ENCODE measurements around the gene SAMD9L. TPM values are rescaled to one million over a fixed set of nuclear protein-coding genes. Genes with fewer than 3 reads are reported as not detected.
A peak's percentile ranks its signal among the peaks of the same experiment; 100 is the strongest.

The SAMD9L gene
- 14.8 and 26.4 TPM in 2 replicates for total RNA-seq (2014; rRNA removed; shearing (Covaris generic); ENCODE audit: low replicate concordance)

DNA sequence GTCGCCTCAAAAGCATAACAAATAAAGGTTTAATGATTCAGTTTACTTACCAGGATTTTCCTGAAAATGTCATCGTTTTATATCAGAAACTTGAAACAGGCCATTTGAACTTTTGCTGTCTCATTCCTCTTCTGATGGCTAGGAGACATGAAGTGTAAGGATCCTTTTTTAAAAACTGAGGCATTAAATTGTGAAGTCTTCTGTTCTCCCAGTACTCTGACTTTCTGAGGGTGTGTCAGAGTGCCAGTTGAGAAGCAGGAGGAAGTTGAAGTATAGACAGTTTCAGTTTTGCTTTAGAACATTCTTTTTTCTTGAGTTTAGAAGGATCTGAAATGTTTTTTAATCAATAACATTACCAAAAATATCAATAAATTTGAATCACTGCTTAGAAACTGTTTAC, at the start of gene SAMD9L:
TSS of gene SAMD9L (minus strand) at position 242 of the 400 bp plus-strand sequence. CDS start 12,414 bp downstream, outside the sequence.
- H2AFZ ChIP-seq (ENCODE audit: low read length): peak within 1 kb of the TSS; percentile 98

GRCh38 chr7:93196336-93196735, 48.2 kb upstream of the SAMD9L start:
- no peak overlapping the region for H3K4me3 ChIP-seq (ENCODE audit: low read length)
- peaks cover 11% of the 10 kb centered on the region for H3K4me1 ChIP-seq (ENCODE audit: low read length)
- H3K9me2 ChIP-seq (replicated peaks; ENCODE audit: insufficient read depth, low read length): no peaks in the 10 kb centered on the region
- H4K20me1 ChIP-seq (ENCODE audit: insufficient read depth, low read depth, low read length): no peaks in the 10 kb centered on the region
- H3K36me3 ChIP-seq (ENCODE audit: insufficient read depth, low read length): no peaks in the 10 kb centered on the region
- no peaks in the 10 kb centered on the region for H3K79me2 ChIP-seq (ENCODE audit: low read length)
- peak; percentile 44 for DNase-seq
- H3K27me3 ChIP-seq (ENCODE audit: low read length): no peaks in the 10 kb centered on the region
- H2AFZ ChIP-seq (ENCODE audit: low read length): no peak overlapping the region
- H3K9ac ChIP-seq (ENCODE audit: low read length): no peak overlapping the region
- H3K4me2 ChIP-seq (ENCODE audit: low read depth, low read length, poor library complexity, severe bottlenecking): peak overlapping the region; percentile 31
- H3K27ac ChIP-seq (ENCODE audit: low read length): no peak overlapping the region
- no peaks in the 10 kb centered on the region for H3K9me3 ChIP-seq (ENCODE audit: low read length)

More for the DNA sequence above, at the start of gene SAMD9L:
- no peaks in the 10 kb centered on the region for H3K9me2 ChIP-seq (replicated peaks; ENCODE audit: insufficient read depth, low read length)
- H3K9me3 ChIP-seq (ENCODE audit: low read length): no peaks in the 10 kb centered on the region
- peak; percentile 65 for DNase-seq
- H4K20me1 ChIP-seq (ENCODE audit: insufficient read depth, low read depth, low read length): no peaks in the 10 kb centered on the region
- H3K79me2 ChIP-seq (ENCODE audit: low read length): no peaks in the 10 kb centered on the region
- H3K27me3 ChIP-seq (ENCODE audit: low read length): no peaks in the 10 kb centered on the region
- H3K9ac ChIP-seq (ENCODE audit: low read length): peak within 1 kb of the TSS; percentile 68
- H3K4me1 ChIP-seq (ENCODE audit: low read length): peaks cover 53% of the 10 kb centered on the region
- no peaks in the 10 kb centered on the region for H3K36me3 ChIP-seq (ENCODE audit: insufficient read depth, low read length)
- peak within 1 kb of the TSS; percentile 60 for H3K27ac ChIP-seq (ENCODE audit: low read length)
- H3K4me2 ChIP-seq (ENCODE audit: low read depth, low read length, poor library complexity, severe bottlenecking): peak within 1 kb of the TSS; percentile 77
- H3K4me3 ChIP-seq (ENCODE audit: low read length): peak within 1 kb of the TSS; percentile 68

GRCh38 chr7:93194386-93194785, 46.2 kb upstream of the SAMD9L start:
- H3K9ac ChIP-seq (ENCODE audit: low read length): no peak overlapping the region
- H3K4me2 ChIP-seq (ENCODE audit: low read depth, low read length, poor library complexity, severe bottlenecking): no peak overlapping the region
- H3K9me2 ChIP-seq (replicated peaks; ENCODE audit: insufficient read depth, low read length): no peaks in the 10 kb centered on the region
- no peak overlapping the region for H2AFZ ChIP-seq (ENCODE audit: low read length)
- no peaks in the 10 kb centered on the region for H3K79me2 ChIP-seq (ENCODE audit: low read length)
- H3K27me3 ChIP-seq (ENCODE audit: low read length): no peaks in the 10 kb centered on the region
- H4K20me1 ChIP-seq (ENCODE audit: insufficient read depth, low read depth, low read length): no peaks in the 10 kb centered on the region
- H3K4me3 ChIP-seq (ENCODE audit: low read length): no peak overlapping the region
- H3K27ac ChIP-seq (ENCODE audit: low read length): no peak overlapping the region
- H3K36me3 ChIP-seq (ENCODE audit: insufficient read depth, low read length): no peaks in the 10 kb centered on the region
- H3K4me1 ChIP-seq (ENCODE audit: low read length): peaks cover 11% of the 10 kb centered on the region
- no peaks in the 10 kb centered on the region for H3K9me3 ChIP-seq (ENCODE audit: low read length)
- DNase-seq: no peak

DNA sequence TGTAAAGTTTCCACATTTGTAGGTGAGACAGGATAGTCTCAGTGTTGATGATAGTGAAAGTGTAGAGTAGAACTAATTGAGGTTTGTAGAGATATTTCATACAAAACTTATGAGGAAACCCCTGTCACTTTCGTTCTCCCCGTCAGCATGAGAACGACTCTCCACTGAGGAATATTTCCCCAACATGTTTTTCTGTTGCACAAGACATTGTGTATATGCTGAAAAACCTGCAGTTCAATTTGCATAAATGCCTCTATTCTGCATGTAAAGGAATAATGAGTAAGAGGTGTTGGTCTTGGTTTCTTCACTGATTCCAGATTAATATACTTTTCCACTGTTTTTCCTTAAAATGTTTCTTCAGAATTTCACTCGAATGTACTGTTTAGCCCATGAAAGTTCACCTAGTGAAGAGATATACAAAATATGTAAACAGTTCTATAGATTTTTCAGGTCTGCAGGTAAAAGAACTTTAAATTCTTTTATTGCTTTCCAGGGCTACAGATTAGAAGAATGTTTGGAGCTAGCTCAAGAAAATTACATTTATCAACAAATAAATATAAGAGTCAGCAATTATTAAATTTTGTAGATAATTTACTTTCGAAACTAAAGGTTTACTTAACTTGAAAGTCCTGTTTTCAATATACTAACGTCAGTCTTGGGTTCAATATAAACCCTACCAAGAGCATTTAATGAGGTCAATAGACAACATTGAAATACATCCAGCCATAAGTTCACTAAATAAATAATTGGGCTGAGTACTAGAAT, 40.9 kb upstream of the SAMD9L start:
- H3K4me1 ChIP-seq (ENCODE audit: low read length): no peaks in the 10 kb centered on the region
- H3K27me3 ChIP-seq (ENCODE audit: low read length): no peaks in the 10 kb centered on the region
- no peak overlapping the region for H3K9ac ChIP-seq (ENCODE audit: low read length)
- H3K4me3 ChIP-seq (ENCODE audit: low read length): no peak overlapping the region
- no peaks in the 10 kb centered on the region for H3K9me3 ChIP-seq (ENCODE audit: low read length)
- no peak overlapping the region for H3K4me2 ChIP-seq (ENCODE audit: low read depth, low read length, poor library complexity, severe bottlenecking)
- no peaks in the 10 kb centered on the region for H4K20me1 ChIP-seq (ENCODE audit: insufficient read depth, low read depth, low read length)
- no peaks in the 10 kb centered on the region for H3K9me2 ChIP-seq (replicated peaks; ENCODE audit: insufficient read depth, low read length)
- no peak overlapping the region for H2AFZ ChIP-seq (ENCODE audit: low read length)
- DNase-seq: no peak
- H3K79me2 ChIP-seq (ENCODE audit: low read length): no peaks in the 10 kb centered on the region
- no peaks in the 10 kb centered on the region for H3K36me3 ChIP-seq (ENCODE audit: insufficient read depth, low read length)
- H3K27ac ChIP-seq (ENCODE audit: low read length): no peak overlapping the region

DNA sequence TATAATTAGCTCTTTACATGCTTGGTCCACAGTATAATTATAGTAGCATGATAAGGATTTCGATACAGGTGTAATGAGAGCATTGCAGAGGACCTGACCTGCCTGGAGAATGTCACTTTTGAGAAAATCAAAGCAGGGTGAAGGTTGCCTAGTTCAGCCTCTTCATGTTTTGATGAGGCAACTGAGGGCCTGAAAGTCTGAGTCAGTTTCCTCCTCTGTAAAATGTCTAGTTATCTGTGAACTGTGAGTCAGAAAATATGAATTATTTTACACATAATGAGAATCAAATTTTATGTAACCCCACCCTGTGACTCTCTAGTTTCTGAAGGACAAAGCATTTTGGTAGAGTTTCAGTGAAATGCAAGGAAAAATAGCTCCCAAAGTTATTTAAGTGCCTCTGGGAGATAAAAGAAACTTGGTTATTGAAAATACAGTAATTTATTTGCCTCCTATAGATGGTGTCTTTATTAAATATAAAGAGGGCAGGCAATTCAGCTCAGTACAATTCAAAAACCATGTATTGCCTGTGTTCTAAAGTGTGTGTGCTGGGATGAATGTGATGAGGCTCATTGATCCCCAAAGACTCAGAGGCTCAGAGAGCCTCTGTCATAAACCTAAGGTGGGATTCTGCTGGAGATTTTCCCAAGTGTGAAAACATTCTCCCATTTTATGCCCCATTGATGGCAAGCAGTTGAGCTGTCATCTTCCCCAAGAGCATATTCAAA, 37.3 kb upstream of the SAMD9L start:
- H3K4me3 ChIP-seq (ENCODE audit: low read length): no peak overlapping the region
- no peak overlapping the region for H3K9ac ChIP-seq (ENCODE audit: low read length)
- no peaks in the 10 kb centered on the region for H3K9me2 ChIP-seq (replicated peaks; ENCODE audit: insufficient read depth, low read length)
- no peaks in the 10 kb centered on the region for H3K4me1 ChIP-seq (ENCODE audit: low read length)
- no peaks in the 10 kb centered on the region for H3K27me3 ChIP-seq (ENCODE audit: low read length)
- H3K36me3 ChIP-seq (ENCODE audit: insufficient read depth, low read length): no peaks in the 10 kb centered on the region
- no peak overlapping the region for H2AFZ ChIP-seq (ENCODE audit: low read length)
- H3K4me2 ChIP-seq (ENCODE audit: low read depth, low read length, poor library complexity, severe bottlenecking): no peak overlapping the region
- H3K79me2 ChIP-seq (ENCODE audit: low read length): no peaks in the 10 kb centered on the region
- no peak for DNase-seq
- H3K9me3 ChIP-seq (ENCODE audit: low read length): no peaks in the 10 kb centered on the region
- no peaks in the 10 kb centered on the region for H4K20me1 ChIP-seq (ENCODE audit: insufficient read depth, low read depth, low read length)
- no peak overlapping the region for H3K27ac ChIP-seq (ENCODE audit: low read length)

DNA sequence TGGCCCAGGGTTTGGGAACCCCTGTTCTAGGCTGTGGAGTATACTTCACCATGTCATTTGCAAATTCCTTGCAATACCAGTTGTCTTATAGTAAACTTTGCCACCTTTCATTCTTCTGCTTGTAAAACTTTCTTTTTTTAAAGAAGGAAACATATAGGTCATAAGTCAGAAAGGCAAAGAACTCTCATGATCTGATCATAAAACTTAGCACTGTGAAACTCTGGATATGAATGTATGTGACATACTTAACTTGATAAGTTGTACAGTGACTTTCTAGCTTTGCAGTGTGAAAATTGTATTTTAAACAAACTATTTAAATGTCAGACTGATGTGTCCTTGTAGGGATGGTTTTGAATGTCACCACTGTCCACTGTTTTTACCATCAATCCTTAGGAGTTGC, 31.0 kb upstream of the SAMD9L start:
- no peak overlapping the region for H3K27ac ChIP-seq (ENCODE audit: low read length)
- no peak for DNase-seq
- H3K79me2 ChIP-seq (ENCODE audit: low read length): no peaks in the 10 kb centered on the region
- no peaks in the 10 kb centered on the region for H3K9me3 ChIP-seq (ENCODE audit: low read length)
- H3K4me2 ChIP-seq (ENCODE audit: low read depth, low read length, poor library complexity, severe bottlenecking): no peak overlapping the region
- no peaks in the 10 kb centered on the region for H3K4me1 ChIP-seq (ENCODE audit: low read length)
- no peaks in the 10 kb centered on the region for H4K20me1 ChIP-seq (ENCODE audit: insufficient read depth, low read depth, low read length)
- H3K36me3 ChIP-seq (ENCODE audit: insufficient read depth, low read length): no peaks in the 10 kb centered on the region
- no peaks in the 10 kb centered on the region for H3K27me3 ChIP-seq (ENCODE audit: low read length)
- H3K9me2 ChIP-seq (replicated peaks; ENCODE audit: insufficient read depth, low read length): no peaks in the 10 kb centered on the region
- H3K4me3 ChIP-seq (ENCODE audit: low read length): no peak overlapping the region
- no peak overlapping the region for H3K9ac ChIP-seq (ENCODE audit: low read length)
- no peak overlapping the region for H2AFZ ChIP-seq (ENCODE audit: low read length)

DNA sequence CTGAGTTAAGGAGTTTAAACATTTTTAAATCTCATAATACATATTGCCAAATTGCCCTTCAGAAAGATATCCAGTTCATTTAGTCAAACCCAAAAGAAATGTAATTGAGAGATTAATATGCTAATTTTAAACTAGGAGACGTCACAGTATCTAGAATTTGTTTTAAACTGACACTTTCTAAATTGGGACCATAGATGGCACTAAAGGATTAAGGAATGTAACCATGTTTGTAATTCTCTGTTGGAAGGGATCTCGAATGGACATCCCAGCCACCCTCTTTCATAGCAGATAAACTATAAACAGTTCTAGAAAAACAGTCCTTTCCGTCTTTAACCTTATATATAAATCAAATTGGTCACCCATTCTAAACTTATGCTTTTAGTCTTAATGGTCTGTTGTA, 30.0 kb upstream of the SAMD9L start:
- Histone ChIP-seq H3K4me3 (ENCODE audit: low read length) (no peak overlapping the region), H3K9ac (ENCODE audit: low read length) (no peak overlapping the region), H3K9me3 (ENCODE audit: low read length) (no peaks in the 10 kb centered on the region), H3K27me3 (ENCODE audit: low read length) (no peaks in the 10 kb centered on the region), H3K79me2 (ENCODE audit: low read length) (no peaks in the 10 kb centered on the region), H3K4me1 (ENCODE audit: low read length) (no peaks in the 10 kb centered on the region), H3K27ac (ENCODE audit: low read length) (no peak overlapping the region), H4K20me1 (ENCODE audit: insufficient read depth, low read depth, low read length) (no peaks in the 10 kb centered on the region), H3K9me2 (replicated peaks; ENCODE audit: insufficient read depth, low read length) (no peaks in the 10 kb centered on the region), H3K36me3 (ENCODE audit: insufficient read depth, low read length) (no peaks in the 10 kb centered on the region), H2AFZ (ENCODE audit: low read length) (no peak overlapping the region), H3K4me2 (ENCODE audit: low read depth, low read length, poor library complexity, severe bottlenecking) (no peak overlapping the region)
- DNase-seq: peak; percentile 41

GRCh38 chr7:93176992-93177580, 28.9 kb upstream of the SAMD9L start:
- Histone ChIP-seq H3K9ac (ENCODE audit: low read length) (no peak overlapping the region), H2AFZ (ENCODE audit: low read length) (no peak overlapping the region)

More at GRCh38 chr7:93176992-93177580, 28.9 kb upstream of the SAMD9L start:
- H3K27ac ChIP-seq (ENCODE audit: low read length): no peak overlapping the region
- H4K20me1 ChIP-seq (ENCODE audit: insufficient read depth, low read depth, low read length): no peaks in the 10 kb centered on the region
- DNase-seq: no peak
- H3K79me2 ChIP-seq (ENCODE audit: low read length): no peaks in the 10 kb centered on the region
- no peak overlapping the region for H3K4me3 ChIP-seq (ENCODE audit: low read length)
- no peak overlapping the region for H3K4me2 ChIP-seq (ENCODE audit: low read depth, low read length, poor library complexity, severe bottlenecking)
- H3K27me3 ChIP-seq (ENCODE audit: low read length): no peaks in the 10 kb centered on the region
- peaks cover 4% of the 10 kb centered on the region; the same call in 1 of the 2 replicates for H3K9me3 ChIP-seq (ENCODE audit: low read length)
- no peaks in the 10 kb centered on the region for H3K4me1 ChIP-seq (ENCODE audit: low read length)
- H3K36me3 ChIP-seq (ENCODE audit: insufficient read depth, low read length): no peaks in the 10 kb centered on the region
- H3K9me2 ChIP-seq (replicated peaks; ENCODE audit: insufficient read depth, low read length): no peaks in the 10 kb centered on the region

Data from Karpas-422 (cell line).